ENCODE measurements around the gene BEX5.
"Not testable (repeated sequence)": the region's sequence is repeated elsewhere in the genome, so short reads cannot be mapped to it uniquely, and the experiment has no call there.

The BEX5 gene

DNA sequence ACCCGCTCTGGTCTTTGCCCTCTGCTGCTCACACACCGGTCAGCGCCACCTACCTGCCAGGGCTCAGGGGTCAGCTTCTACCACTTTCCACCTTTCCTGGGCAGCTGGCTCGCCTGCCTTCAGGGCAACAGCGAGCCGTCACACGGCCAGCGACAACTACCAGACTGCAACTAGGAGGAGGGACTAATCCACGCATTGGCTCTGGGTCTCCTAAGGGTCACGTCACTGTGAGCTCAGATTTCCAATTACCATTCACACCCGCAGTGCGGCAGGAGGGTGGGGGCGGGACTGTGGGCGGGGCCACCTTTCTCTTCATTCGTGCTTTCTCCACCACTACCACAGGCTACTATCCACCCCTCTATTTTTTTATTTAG, at the start of gene BEX5:
Gene BEX5 (minus strand): TSS at position 172 of the 374 bp plus-strand sequence. CDS start 1,712 bp downstream, outside the sequence.
- Mint-ChIP-seq H3K4me3 (peak within 1 kb of the TSS; percentile 78), H3K36me3 (ENCODE audit: low read depth) (no peaks in the 10 kb centered on the region), H3K27me3 (peaks cover 27% of the 10 kb centered on the region), H3K9me3 (no peaks in the 10 kb centered on the region), H3K27ac (no peak within 1 kb of the TSS), H3K4me1 (ENCODE audit: low read depth) (peaks cover 14% of the 10 kb centered on the region)
- intact Hi-C loops (cut with micrococcal nuclease): no loop called here

GRCh38 chrX:102185967-102186720, 30.4 kb upstream of the BEX5 start:
- Mint-ChIP-seq H3K27me3 (no peaks in the 10 kb centered on the region), H3K4me1 (ENCODE audit: low read depth) (no peaks in the 10 kb centered on the region), H3K36me3 (ENCODE audit: low read depth) (no peaks in the 10 kb centered on the region), H3K27ac (no peak overlapping the region), H3K9me3 (peaks cover 16% of the 10 kb centered on the region), H3K4me3 (no peak overlapping the region)
- intact Hi-C loops (cut with micrococcal nuclease): no loop called here

GRCh38 chrX:102154900-102155805, 624 bp downstream of the BEX5 start:
- peaks cover 27% of the 10 kb centered on the region for H3K27me3 Mint-ChIP-seq
- no peaks in the 10 kb centered on the region for H3K36me3 Mint-ChIP-seq (ENCODE audit: low read depth)
- H3K4me1 Mint-ChIP-seq (ENCODE audit: low read depth): peaks cover 14% of the 10 kb centered on the region
- intact Hi-C loops (cut with micrococcal nuclease): no loop called here
- H3K4me3 Mint-ChIP-seq: peak overlapping the region; percentile 78
- H3K9me3 Mint-ChIP-seq: no peaks in the 10 kb centered on the region
- H3K27ac Mint-ChIP-seq: no peak overlapping the region

DNA sequence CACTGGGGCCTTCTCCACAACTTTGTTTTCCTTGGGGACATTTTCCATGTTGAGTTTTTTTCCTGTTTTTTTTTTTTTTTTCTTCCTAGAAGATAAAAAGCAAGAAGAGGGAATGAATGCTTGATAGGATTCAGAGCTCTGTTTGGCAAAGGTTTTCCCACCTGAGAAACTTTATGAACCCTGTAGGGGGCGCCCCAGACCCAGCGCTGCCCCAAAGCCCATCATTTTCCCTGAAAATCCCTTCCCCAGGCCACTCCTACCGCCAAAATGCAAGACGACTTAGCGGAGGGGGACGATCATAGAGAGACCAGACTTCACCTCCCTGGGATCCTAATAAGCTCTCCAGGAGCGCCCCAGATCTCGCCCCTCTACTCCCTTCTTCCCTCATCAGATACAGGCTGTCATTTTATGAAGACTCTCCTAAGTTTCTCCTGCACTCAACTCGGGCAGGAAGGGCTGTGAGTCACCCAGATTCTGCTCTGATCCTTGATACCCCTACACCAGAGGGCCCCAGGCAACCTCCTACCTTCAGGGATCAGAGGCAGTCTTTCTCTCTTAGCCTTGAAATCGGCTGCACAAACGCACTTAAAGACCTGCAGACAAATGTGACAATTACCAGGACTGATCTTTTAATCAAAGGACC, 1.4 kb downstream of the BEX5 start:
- Mint-ChIP-seq H3K4me1 (ENCODE audit: low read depth) (peaks cover 14% of the 10 kb centered on the region), H3K27me3 (peaks cover 27% of the 10 kb centered on the region), H3K27ac (no peak overlapping the region), H3K36me3 (ENCODE audit: low read depth) (no peaks in the 10 kb centered on the region), H3K4me3 (no peak overlapping the region), H3K9me3 (no peaks in the 10 kb centered on the region)
- intact Hi-C loops (cut with micrococcal nuclease): no loop called here

- H3K36me3 Mint-ChIP-seq (ENCODE audit: low read depth); H3K4me1 Mint-ChIP-seq (ENCODE audit: low read depth); H3K9me3 Mint-ChIP-seq; intact Hi-C loops (cut with micrococcal nuclease); H3K27ac Mint-ChIP-seq; H3K4me3 Mint-ChIP-seq: not testable (repeated sequence)
- H3K27me3 Mint-ChIP-seq: peaks cover 32% of the 10 kb centered on the region
These were observed 13.5 kb downstream of the BEX5 start, which contains the start of gene TCEAL6 for GRCh38 chrX:102142274-102142673. TCEAL6 (minus strand) TSS chrX:102142481.

DNA sequence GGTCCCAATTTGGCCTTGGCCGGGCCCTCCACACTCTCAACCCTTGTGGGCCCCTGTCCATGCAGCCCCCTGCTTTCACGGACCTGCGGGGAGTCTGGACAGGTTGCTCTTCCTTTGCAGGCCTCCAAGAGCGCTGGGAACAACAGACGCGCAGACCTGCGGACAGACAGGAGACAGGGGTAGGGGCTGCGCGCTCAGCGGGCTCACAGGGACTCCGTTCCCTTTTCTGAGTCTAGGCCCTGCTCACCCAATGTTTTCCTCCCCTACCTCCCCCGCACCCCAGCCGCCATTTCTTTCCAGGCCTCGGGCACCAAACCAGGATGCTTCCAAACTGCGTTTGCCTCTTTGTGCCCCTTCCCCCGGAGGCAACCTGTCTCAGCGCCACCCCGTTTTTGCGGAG, 14.1 kb downstream of the BEX5 start:
- H3K27me3 Mint-ChIP-seq: peaks cover 32% of the 10 kb centered on the region
- H3K27ac Mint-ChIP-seq; H3K4me3 Mint-ChIP-seq; H3K9me3 Mint-ChIP-seq; H3K36me3 Mint-ChIP-seq (ENCODE audit: low read depth); H3K4me1 Mint-ChIP-seq (ENCODE audit: low read depth); intact Hi-C loops (cut with micrococcal nuclease): not testable (repeated sequence)

DNA sequence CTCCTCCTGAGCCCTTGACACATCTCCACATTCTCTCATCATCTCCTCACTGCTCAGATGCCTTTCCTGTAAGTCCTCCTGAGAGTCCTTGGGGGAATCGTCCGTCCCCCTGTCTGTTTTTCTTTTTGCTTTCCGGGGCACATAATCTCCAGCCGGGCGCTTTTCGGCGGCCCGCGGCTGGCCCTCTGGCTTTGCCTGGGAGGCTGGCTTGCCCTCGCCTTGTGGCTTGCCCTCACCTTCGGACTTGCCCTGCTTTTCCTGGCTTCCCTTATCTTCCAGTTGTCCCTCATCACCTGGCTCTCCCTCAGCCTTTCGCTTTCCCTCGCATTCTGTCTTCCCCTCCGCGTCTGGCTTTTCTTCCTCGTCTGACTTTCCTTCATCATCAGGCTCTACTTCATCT, 14.9 kb downstream of the BEX5 start:
- H3K36me3 Mint-ChIP-seq (ENCODE audit: low read depth); H3K9me3 Mint-ChIP-seq; H3K27ac Mint-ChIP-seq; H3K4me1 Mint-ChIP-seq (ENCODE audit: low read depth); H3K4me3 Mint-ChIP-seq; intact Hi-C loops (cut with micrococcal nuclease): not testable (repeated sequence)
- peaks cover 32% of the 10 kb centered on the region for H3K27me3 Mint-ChIP-seq

DNA sequence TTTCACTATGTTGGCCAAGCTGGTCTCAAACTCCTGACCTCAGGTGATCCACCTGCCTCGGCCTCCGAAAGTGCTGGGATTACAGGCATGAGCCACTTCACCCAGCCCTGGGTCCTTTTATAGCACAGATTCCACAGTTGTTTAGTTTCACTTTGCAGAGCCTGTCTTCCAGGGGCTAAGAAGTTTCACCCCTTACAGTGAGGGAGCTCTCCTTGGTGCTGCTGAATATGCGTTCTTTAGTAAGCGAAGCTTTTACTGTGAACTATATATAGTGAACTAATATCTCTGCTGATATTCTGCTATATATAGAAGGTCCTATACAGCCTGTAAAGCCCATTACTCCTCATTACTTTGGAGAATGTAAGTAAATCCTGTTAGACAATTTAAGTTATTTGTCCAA, 17.7 kb downstream of the BEX5 start:
- Mint-ChIP-seq H3K27me3 (peaks cover 22% of the 10 kb centered on the region), H3K4me3 (no peak overlapping the region)
- intact Hi-C loops (cut with micrococcal nuclease): no loop called here

GRCh38 chrX:102129473-102129872, 26.3 kb downstream of the BEX5 start:
- Mint-ChIP-seq H3K9me3 (no peaks in the 10 kb centered on the region), H3K4me1 (ENCODE audit: low read depth) (no peaks in the 10 kb centered on the region), H3K36me3 (ENCODE audit: low read depth) (no peaks in the 10 kb centered on the region), H3K4me3 (no peak overlapping the region), H3K27me3 (peaks cover 25% of the 10 kb centered on the region), H3K27ac (no peak overlapping the region)
- intact Hi-C loops (cut with micrococcal nuclease): no loop called here

More for the DNA sequence above, 17.7 kb downstream of the BEX5 start:
- no peak overlapping the region for H3K27ac Mint-ChIP-seq
- H3K9me3 Mint-ChIP-seq: no peaks in the 10 kb centered on the region
- no peaks in the 10 kb centered on the region for H3K36me3 Mint-ChIP-seq (ENCODE audit: low read depth)
- H3K4me1 Mint-ChIP-seq (ENCODE audit: low read depth): no peaks in the 10 kb centered on the region

DNA sequence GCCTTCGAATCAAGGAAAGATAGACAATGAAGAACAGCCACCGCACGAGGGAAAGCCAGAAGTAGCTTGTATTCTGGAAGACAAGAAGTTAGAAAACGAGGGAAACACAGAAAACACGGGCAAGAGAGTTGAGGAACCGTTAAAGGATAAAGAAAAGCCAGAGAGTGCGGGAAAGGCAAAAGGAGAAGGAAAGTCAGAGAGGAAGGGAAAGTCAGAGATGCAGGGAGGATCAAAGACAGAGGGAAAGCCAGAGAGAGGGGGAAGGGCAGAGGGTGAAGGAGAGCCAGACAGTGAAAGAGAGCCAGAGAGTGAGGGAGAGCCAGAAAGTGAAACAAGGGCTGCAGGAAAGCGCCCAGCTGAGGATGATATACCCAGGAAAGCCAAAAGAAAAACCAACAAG, 28.9 kb downstream of the BEX5 start:
- no peaks in the 10 kb centered on the region for H3K9me3 Mint-ChIP-seq
- H3K4me1 Mint-ChIP-seq (ENCODE audit: low read depth): no peaks in the 10 kb centered on the region
- peaks cover 26% of the 10 kb centered on the region for H3K27me3 Mint-ChIP-seq
- H3K36me3 Mint-ChIP-seq (ENCODE audit: low read depth): no peaks in the 10 kb centered on the region
- no peak overlapping the region for H3K27ac Mint-ChIP-seq
- no peak overlapping the region for H3K4me3 Mint-ChIP-seq
- intact Hi-C loops (cut with micrococcal nuclease): no loop called here

GRCh38 chrX:102126080-102126818, 29.5 kb downstream of the BEX5 start:
- H3K9me3 Mint-ChIP-seq; H3K36me3 Mint-ChIP-seq (ENCODE audit: low read depth); intact Hi-C loops (cut with micrococcal nuclease); H3K4me3 Mint-ChIP-seq; H3K27ac Mint-ChIP-seq; H3K4me1 Mint-ChIP-seq (ENCODE audit: low read depth): not testable (repeated sequence)
- H3K27me3 Mint-ChIP-seq: peaks cover 26% of the 10 kb centered on the region

GRCh38 chrX:102125436-102125835, 30.3 kb downstream of the BEX5 start, which contains the start of gene TCEAL2:
TCEAL2 (plus strand) TSS chrX:102125679; CDS start chrX:102126831, 1,152 bp downstream.
- H3K27ac Mint-ChIP-seq; H3K4me1 Mint-ChIP-seq (ENCODE audit: low read depth); H3K9me3 Mint-ChIP-seq; H3K36me3 Mint-ChIP-seq (ENCODE audit: low read depth); intact Hi-C loops (cut with micrococcal nuclease); H3K4me3 Mint-ChIP-seq: not testable (repeated sequence)
- peaks cover 26% of the 10 kb centered on the region for H3K27me3 Mint-ChIP-seq

GRCh38 chrX:102125014-102125413, 30.8 kb downstream of the BEX5 start:
- H3K27ac Mint-ChIP-seq; H3K9me3 Mint-ChIP-seq; H3K36me3 Mint-ChIP-seq (ENCODE audit: low read depth); H3K4me1 Mint-ChIP-seq (ENCODE audit: low read depth); H3K4me3 Mint-ChIP-seq; intact Hi-C loops (cut with micrococcal nuclease): not testable (repeated sequence)
- peaks cover 26% of the 10 kb centered on the region for H3K27me3 Mint-ChIP-seq
